ENCODE measurements around the gene CENATAC.
"Not testable (repeated sequence)": the region's sequence is repeated elsewhere in the genome, so short reads cannot be mapped to it uniquely, and the experiment has no call there.

Gene CENATAC

DNA sequence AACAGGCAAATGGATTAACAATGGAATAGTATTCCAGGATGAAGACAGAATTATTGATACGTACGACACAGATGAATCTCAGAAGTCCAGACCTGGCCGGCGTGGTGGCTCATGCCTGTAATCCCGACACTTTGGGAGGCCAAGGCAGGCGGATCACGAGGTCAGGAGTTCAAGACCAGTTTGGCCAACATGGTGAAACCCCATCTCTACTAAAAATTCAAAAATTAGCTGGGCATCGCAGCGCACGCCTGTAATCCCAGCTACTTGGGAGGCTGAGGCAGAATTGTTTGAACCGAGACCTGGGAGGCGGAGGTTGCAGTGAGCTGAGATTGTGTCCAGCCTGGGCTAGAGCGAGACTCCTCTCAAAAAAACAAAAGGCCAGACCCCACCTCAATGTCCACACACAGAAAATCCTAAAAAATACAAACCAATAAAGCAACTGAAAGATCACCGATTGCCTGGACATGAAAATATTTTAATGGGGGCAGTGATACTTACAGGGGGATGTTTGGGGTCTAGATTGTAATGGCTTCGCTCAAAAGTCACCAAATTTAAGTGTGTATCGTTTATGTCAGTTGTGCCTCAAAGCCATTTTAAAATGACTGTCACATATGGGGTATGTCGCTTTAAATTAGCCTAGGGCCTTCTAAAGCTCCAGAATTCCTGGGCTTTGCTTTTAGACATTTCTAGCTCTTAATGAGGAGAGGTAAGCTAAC lies 16.4 kb downstream of the CENATAC start:
- peaks cover 2% of the 10 kb centered on the region for H3K4me1 ChIP-seq (ENCODE audit: insufficient read depth, insufficient read length)
- H3K4me3 ChIP-seq (ENCODE audit: insufficient read length, low read depth) = no peak overlapping the region
- DNase-seq (ENCODE audit: low read depth, low spot score) = no peak
- H3K9ac ChIP-seq (ENCODE audit: insufficient read length, low read depth) = no peak overlapping the region
- H3K36me3 ChIP-seq (ENCODE audit: insufficient read depth, insufficient read length, low read length) = peaks cover 80% of the 10 kb centered on the region
- H3K27me3 ChIP-seq (ENCODE audit: insufficient read depth, insufficient read length) = no peaks in the 10 kb centered on the region
- H3K9me3 ChIP-seq (ENCODE audit: insufficient read depth, low read length) = no peaks in the 10 kb centered on the region
- TF ChIP-seq ZNF274 (IDR thresholded peaks at IDR 0.05; ENCODE audit: low read depth, low read length) (no peak), SUZ12 (IDR thresholded peaks at IDR 0.05; ENCODE audit: extremely low read depth, insufficient read depth, insufficient read length) (no peak), YY1 (IDR thresholded peaks at IDR 0.05; ENCODE audit: insufficient read depth, insufficient read length) (no peak)

DNA sequence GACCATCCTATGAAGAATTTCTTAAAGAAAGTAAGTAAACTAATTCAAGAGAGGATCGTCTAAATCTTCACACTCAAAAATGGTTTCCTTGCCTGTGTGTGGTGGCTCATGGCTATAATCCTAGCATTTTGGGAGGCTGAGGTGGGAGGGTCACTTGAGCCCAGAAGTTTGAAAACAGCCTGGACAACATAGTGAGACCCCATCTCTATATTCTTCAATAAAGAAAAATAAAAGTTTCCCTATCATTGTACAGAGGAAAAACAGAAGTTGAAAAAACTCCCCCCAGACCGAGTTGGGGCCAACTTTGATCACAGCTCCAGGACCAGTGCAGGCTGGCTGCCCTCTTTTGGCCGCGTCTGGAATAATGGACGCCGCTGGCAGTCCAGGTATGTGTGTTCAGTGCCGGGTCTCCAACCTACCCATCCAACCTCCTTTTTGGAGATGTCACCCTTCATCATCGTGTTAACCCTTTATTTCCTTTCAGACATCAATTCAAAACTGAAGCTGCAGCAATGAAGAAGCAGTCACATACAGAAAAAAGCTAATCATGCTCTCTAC lies 17.2 kb downstream of the CENATAC start:
- Histone ChIP-seq H3K4me3 (ENCODE audit: insufficient read length, low read depth) (no peak overlapping the region), H3K27me3 (ENCODE audit: insufficient read depth, insufficient read length) (no peaks in the 10 kb centered on the region), H3K9ac (ENCODE audit: insufficient read length, low read depth) (no peak overlapping the region), H3K9me3 (ENCODE audit: insufficient read depth, low read length) (no peaks in the 10 kb centered on the region), H3K36me3 (ENCODE audit: insufficient read depth, insufficient read length, low read length) (peaks cover 75% of the 10 kb centered on the region), H3K4me1 (ENCODE audit: insufficient read depth, insufficient read length) (peaks cover 4% of the 10 kb centered on the region)
- DNase-seq (ENCODE audit: low read depth, low spot score) = no peak
- no peak for TF ChIP-seq YY1 (IDR thresholded peaks at IDR 0.05; ENCODE audit: insufficient read depth, insufficient read length)
- TF ChIP-seq ZNF274 (IDR thresholded peaks at IDR 0.05; ENCODE audit: low read depth, low read length) = no peak
- TF ChIP-seq SUZ12 (IDR thresholded peaks at IDR 0.05; ENCODE audit: extremely low read depth, insufficient read depth, insufficient read length) = no peak

DNA sequence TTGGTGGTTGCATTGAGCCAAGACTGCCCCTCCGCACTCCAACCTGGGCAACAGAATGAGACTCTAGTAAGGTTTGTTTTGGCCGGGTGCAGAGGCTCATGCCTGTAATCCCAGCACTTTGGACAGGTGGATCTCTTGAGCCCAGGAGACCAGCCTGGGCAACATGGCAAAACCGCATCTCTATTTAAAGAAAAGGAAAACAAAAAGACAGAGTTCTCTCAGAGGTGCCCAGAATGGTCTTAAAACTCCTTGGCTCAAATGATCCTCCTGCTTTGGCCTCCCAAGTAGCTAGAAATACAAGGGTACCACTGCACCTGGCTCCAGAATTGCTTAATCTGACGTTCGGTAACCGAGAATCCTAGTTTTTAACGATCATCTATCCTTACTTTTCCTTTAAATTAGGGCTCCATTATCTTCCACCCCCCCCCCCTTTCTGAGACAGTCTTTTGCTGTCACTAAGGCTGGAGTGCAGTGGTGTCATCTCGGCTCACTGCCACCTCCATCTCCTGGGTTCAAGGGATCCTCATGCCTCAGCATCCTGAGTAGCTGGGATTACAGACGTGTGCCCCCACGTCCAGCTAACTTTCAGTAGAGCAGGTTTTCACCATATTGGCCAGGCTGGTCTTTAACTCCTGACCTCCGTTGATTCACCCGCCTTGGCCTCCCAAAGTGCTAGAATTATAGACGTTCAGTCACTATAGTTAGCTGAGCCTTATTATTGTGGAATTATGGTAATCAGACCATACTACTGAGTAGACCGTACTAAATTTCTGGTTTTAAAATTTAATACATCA lies 18.5 kb downstream of the CENATAC start:
- DNase-seq (ENCODE audit: low read depth, low spot score) = no peak
- Histone ChIP-seq H3K27me3 (ENCODE audit: insufficient read depth, insufficient read length) (no peaks in the 10 kb centered on the region), H3K36me3 (ENCODE audit: insufficient read depth, insufficient read length, low read length) (peaks cover 70% of the 10 kb centered on the region), H3K9me3 (ENCODE audit: insufficient read depth, low read length) (no peaks in the 10 kb centered on the region), H3K9ac (ENCODE audit: insufficient read length, low read depth) (peak overlapping the region; percentile 53), H3K4me3 (ENCODE audit: insufficient read length, low read depth) (peak overlapping the region; percentile 98), H3K4me1 (ENCODE audit: insufficient read depth, insufficient read length) (peaks cover 5% of the 10 kb centered on the region)
- no peak for TF ChIP-seq SUZ12 (IDR thresholded peaks at IDR 0.05; ENCODE audit: extremely low read depth, insufficient read depth, insufficient read length)
- TF ChIP-seq YY1 (IDR thresholded peaks at IDR 0.05; ENCODE audit: insufficient read depth, insufficient read length) = no peak
- no peak for TF ChIP-seq ZNF274 (IDR thresholded peaks at IDR 0.05; ENCODE audit: low read depth, low read length)

DNA sequence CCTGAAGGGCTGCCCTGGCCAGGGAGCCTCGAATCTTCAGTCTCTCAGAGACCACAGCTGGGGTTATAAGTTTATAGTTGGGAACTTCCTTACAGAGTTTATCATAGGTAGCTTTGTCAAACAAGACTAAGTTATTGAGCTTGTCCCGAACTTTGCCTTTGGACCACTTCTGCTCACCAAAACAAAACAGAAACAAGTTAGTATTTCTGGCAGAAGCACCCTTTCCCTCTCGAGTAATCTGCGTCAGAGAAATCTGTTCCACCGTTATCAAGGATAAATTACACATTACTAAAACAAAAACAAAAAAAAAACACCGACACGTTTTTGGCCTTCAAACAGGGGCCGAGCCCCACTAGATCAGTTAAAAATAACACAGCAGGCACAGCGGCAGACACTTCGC lies 19.4 kb downstream of the CENATAC start:
- not testable (repeated sequence) for DNase-seq (ENCODE audit: low read depth, low spot score); H3K27me3 ChIP-seq (ENCODE audit: insufficient read depth, insufficient read length); H3K9me3 ChIP-seq (ENCODE audit: insufficient read depth, low read length); H3K4me1 ChIP-seq (ENCODE audit: insufficient read depth, insufficient read length)
- Histone ChIP-seq H3K9ac (ENCODE audit: insufficient read length, low read depth) (peak overlapping the region; percentile 94), H3K4me3 (ENCODE audit: insufficient read length, low read depth) (peak overlapping the region; percentile 98), H3K36me3 (ENCODE audit: insufficient read depth, insufficient read length, low read length) (peaks cover 69% of the 10 kb centered on the region)

DNA sequence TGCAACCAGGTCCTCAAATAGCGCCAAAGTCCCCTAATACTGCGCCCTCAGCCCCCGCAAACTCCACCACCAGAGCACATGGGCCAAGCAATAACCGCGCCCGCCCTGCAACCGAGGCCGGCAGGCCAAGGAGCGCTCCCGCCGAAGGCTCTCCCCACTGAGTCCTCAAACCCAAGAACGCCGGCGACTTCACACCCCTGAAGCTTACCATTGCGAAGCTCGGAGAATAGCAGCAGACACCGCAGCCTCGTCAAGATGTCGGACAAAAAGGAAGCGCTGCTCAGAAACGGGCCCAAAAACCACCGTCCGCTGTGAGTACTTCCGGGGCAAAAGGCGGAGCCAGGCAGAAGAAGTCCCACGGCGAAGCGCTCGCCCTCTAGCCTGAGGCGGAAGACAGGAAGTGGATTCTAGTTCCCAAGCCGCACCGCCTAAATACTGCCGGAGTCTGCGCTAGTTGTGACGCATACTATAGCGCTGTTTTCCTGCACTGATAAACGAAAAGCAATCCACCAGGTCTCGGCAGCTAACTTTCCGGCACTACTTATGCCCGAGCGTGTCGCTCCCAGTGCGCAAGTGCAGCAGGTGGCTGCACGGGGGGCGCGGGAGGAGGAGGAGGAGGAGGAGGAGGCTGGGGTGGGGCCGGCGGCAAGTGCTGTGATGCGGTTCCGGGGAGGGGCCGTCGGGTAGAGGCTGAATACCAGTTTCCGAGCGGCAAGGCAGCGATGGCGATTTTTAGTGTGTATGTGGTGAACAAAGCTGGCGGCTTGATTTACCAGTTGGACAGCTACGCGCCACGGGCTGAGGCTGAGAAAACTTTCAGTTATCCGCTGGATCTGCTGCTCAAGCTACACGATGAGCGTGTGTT lies 20.4 kb downstream of the CENATAC start, which contains the start of the genes RPS25 and TRAPPC4:
RPS25 (minus strand) TSS at position 270 of the 865 bp plus-strand sequence; CDS start at position 211, 59 bp downstream.
TRAPPC4 (plus strand) TSS at position 693 of the 865 bp plus-strand sequence; CDS start at position 723, 30 bp downstream.
- Histone ChIP-seq H3K4me1 (ENCODE audit: insufficient read depth, insufficient read length) (peaks cover 5% of the 10 kb centered on the region), H3K27me3 (ENCODE audit: insufficient read depth, insufficient read length) (no peaks in the 10 kb centered on the region), H3K4me3 (ENCODE audit: insufficient read length, low read depth) (peak within 1 kb of the TSS; percentile 98), H3K9ac (ENCODE audit: insufficient read length, low read depth) (peak within 1 kb of the TSS; percentile 94), H3K9me3 (ENCODE audit: insufficient read depth, low read length) (no peaks in the 10 kb centered on the region), H3K36me3 (ENCODE audit: insufficient read depth, insufficient read length, low read length) (peaks cover 67% of the 10 kb centered on the region)
- TF ChIP-seq YY1 (IDR thresholded peaks at IDR 0.05; ENCODE audit: insufficient read depth, insufficient read length) (peak; percentile 44), ZNF274 (IDR thresholded peaks at IDR 0.05; ENCODE audit: low read depth, low read length) (no peak)
- DNase-seq (ENCODE audit: low read depth, low spot score) = peak; percentile 94

DNA sequence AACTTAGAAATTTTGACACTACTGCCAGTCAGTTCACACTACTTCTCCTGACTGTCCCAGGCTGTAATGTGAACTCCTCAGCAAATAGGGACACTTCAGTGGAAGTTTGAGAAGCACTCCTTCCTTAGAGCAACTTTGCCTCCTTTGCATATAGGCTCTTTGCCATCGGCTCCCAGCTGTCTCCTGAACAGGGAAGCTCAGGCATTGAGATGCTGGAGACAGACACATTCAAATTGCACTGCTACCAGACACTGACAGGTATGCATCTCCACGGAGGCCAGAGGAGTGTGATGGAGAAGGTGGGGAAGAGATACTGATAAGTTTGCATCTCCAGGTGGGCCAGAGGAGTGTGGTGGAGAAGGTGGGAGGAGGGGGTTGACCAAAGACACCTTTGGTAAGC lies 22.1 kb downstream of the CENATAC start:
- no peaks in the 10 kb centered on the region for H3K9me3 ChIP-seq (ENCODE audit: insufficient read depth, low read length)
- peaks cover 66% of the 10 kb centered on the region for H3K36me3 ChIP-seq (ENCODE audit: insufficient read depth, insufficient read length, low read length)
- H3K27me3 ChIP-seq (ENCODE audit: insufficient read depth, insufficient read length) = no peaks in the 10 kb centered on the region
- no peak overlapping the region for H3K4me3 ChIP-seq (ENCODE audit: insufficient read length, low read depth)
- H3K4me1 ChIP-seq (ENCODE audit: insufficient read depth, insufficient read length) = peaks cover 5% of the 10 kb centered on the region
- no peak overlapping the region for H3K9ac ChIP-seq (ENCODE audit: insufficient read length, low read depth)
- TF ChIP-seq ZNF274 (IDR thresholded peaks at IDR 0.05; ENCODE audit: low read depth, low read length) (no peak), YY1 (IDR thresholded peaks at IDR 0.05; ENCODE audit: insufficient read depth, insufficient read length) (no peak)
- no peak for DNase-seq (ENCODE audit: low read depth, low spot score)
